ENCODE measurements around the gene MSRB3. TPM values are rescaled to one million over a fixed set of nuclear protein-coding genes. Genes with fewer than 3 reads are reported as not detected.

MSRB3 gene
- total RNA-seq, 4 donors from 2014 or later = 2.7 to 54.6 (median 11.1) TPM

DNA sequence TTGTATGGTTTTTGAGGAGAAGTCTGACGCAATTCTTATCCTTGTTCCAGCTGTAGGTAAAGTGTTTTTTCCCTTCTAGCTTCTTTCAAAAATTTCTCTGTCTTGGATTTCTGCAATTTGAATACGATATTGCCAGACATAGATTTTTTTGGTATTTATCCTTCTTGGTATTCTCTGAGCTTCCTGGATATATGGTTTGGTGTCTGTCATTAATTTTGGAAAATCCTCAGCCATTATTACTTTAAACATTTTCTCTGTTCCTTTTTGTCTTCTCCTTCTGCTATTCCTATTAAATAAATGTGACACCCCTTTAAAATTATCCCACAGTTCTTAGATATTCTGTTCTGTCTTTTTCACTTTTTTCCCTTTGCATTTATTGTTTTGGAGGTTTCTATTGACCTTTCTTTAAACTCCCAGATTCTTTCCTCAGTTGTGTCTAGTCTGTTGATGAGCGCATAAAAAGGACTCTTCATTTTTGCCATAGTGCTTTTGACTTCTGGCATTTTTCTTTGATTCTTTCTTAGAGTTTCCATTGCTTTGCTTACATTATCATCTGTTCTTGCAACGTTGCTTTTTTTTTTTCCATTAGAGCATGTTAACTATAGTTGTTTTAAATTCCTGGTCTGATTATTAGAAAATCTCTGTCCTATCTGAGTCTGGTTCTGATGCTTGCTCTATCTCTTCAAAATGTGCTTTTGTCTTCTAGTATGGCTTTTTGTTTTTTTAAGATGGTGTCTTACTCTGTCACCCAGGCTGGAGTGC is 129.1 kb downstream of the MSRB3 start:
- peaks cover 0 to 4% (median 0%) of the 10 kb centered on the region in 3 donors for H3K36me3 ChIP-seq
- TF ChIP-seq POLR2A (IDR thresholded peaks at IDR 0.05) = no peak
- TF ChIP-seq, protein P1, sequence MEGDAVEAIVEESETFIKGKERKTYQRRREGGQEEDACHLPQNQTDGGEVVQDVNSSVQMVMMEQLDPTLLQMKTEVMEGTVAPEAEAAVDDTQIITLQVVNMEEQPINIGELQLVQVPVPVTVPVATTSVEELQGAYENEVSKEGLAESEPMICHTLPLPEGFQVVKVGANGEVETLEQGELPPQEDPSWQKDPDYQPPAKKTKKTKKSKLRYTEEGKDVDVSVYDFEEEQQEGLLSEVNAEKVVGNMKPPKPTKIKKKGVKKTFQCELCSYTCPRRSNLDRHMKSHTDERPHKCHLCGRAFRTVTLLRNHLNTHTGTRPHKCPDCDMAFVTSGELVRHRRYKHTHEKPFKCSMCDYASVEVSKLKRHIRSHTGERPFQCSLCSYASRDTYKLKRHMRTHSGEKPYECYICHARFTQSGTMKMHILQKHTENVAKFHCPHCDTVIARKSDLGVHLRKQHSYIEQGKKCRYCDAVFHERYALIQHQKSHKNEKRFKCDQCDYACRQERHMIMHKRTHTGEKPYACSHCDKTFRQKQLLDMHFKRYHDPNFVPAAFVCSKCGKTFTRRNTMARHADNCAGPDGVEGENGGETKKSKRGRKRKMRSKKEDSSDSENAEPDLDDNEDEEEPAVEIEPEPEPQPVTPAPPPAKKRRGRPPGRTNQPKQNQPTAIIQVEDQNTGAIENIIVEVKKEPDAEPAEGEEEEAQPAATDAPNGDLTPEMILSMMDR (IDR thresholded peaks at IDR 0.05) = no peak
- H3K4me1 ChIP-seq = no peaks in the 10 kb centered on the region
- intact Hi-C loops (cut with DNase I) = no loop called here
- WGBS, 2 donors = 80 to 83% methylated on average over 4 of the region's 4 CpGs
- no peaks in the 10 kb centered on the region for H3K27me3 ChIP-seq
- no peak overlapping the region for H3K4me3 ChIP-seq
- peaks cover 0 to 8% (median 0%) of the 10 kb centered on the region in 3 donors for H3K9me3 ChIP-seq
- no peak overlapping the region for H3K27ac ChIP-seq
- no peak for DNase-seq

DNA sequence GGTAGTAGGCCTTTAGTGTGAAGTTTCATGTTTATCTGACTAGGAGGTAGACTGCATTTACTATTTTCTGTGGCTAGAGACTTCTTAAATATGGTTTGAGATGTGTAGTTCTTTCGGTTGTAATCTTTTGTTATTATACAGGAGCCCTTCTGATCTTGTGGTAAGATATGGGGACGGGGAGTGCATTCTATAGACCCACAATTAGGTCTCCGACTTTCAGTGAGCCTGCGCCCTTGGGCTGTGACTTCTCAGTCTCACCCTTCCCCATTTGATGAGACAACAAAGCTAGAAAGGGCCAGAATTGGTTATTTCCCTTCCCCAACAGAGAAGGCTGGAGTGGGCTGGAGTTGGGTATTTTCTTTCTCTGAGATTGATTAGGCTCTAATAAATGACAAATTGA is 130.0 kb downstream of the MSRB3 start:
- no peak overlapping the region for H3K27ac ChIP-seq
- intact Hi-C loops (cut with DNase I) = no loop called here
- H3K27me3 ChIP-seq = no peaks in the 10 kb centered on the region
- no peaks in the 10 kb centered on the region for H3K36me3 ChIP-seq
- no peak overlapping the region for H3K4me3 ChIP-seq
- no peaks in the 10 kb centered on the region for H3K9me3 ChIP-seq
- no peak for DNase-seq
- 86 to 88% methylated on average over 4 of the region's 4 CpGs for WGBS, 2 donors
- TF ChIP-seq POLR2A (IDR thresholded peaks at IDR 0.05) = no peak
- TF ChIP-seq, protein P1 (IDR thresholded peaks at IDR 0.05) = no peak
- no peaks in the 10 kb centered on the region for H3K4me1 ChIP-seq

DNA sequence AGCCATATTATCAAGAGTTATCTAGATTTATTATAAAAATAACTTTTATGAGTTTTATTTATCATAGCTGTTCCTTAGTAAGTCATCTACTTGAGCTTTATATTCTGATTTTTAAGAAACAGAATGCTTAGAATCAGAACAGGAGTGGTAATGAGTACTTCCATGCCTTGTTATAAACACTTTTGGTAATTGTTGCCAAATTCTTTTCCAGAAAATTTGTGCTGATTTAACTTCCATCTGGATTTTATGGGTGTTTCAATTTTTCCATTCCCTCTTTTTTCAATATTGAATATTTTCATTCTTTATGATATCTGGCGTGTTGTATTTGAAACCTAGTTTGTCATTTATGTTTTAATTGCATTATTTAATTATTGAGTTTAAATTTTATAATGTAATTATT is 131.2 kb downstream of the MSRB3 start:
- H3K27me3 ChIP-seq = no peaks in the 10 kb centered on the region
- no peak for DNase-seq
- H3K4me1 ChIP-seq = no peaks in the 10 kb centered on the region
- no peaks in the 10 kb centered on the region for H3K9me3 ChIP-seq
- H3K36me3 ChIP-seq = no peaks in the 10 kb centered on the region
- intact Hi-C loops (cut with DNase I) = no loop called here
- H3K27ac ChIP-seq = no peak overlapping the region
- no peak overlapping the region for H3K4me3 ChIP-seq
- TF ChIP-seq POLR2A (IDR thresholded peaks at IDR 0.05) = no peak
- TF ChIP-seq, protein P1 (IDR thresholded peaks at IDR 0.05) = no peak
- 86 to 92% methylated on average over 1 of the region's 1 CpG for WGBS, 2 donors

DNA sequence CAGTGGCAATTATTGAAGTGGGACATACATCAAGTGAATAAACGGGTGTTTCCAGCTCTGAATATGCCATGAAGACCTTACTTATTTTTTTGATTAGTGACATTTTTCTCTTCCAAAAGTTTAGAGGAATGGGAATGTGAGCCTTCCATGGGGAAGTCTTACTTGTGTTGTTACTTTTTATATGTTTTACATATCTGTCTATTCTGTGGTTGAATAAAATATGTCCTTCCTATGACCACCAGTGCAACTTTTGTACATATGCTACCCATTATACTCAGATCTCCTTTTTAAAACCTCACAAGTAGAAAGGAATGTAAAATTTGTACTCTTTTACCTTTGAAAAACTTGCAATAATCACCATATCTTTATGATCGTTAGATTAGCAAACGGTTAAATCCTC is 132.7 kb downstream of the MSRB3 start:
- 77 to 81% methylated on average over 3 of the region's 3 CpGs for WGBS, 2 donors
- TF ChIP-seq POLR2A (IDR thresholded peaks at IDR 0.05) = no peak

DNA sequence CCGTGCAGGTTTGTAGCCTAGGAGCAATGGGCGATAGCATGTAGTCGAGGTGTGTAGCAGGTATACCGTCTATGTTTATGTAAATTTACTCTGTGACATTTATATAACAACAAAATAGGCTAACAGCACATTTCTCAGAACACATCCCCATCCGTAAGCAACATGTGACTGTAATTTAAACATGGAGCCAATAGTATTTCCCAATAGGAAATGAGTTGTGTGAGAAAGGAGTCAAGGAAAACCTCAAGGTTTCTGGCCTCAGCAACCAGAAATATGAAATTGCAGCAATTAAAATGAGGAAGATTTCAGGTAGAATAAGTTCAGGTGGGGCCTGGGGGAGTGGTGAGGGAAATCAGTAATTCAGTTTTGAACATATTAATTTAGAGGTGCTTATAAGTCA is 136.0 kb downstream of the MSRB3 start:
- TF ChIP-seq, protein P1 (IDR thresholded peaks at IDR 0.05) = no peak
- TF ChIP-seq POLR2A (IDR thresholded peaks at IDR 0.05) = no peak
- peaks cover 0 to 4% (median 0%) of the 10 kb centered on the region in 3 donors for H3K36me3 ChIP-seq
- no peak overlapping the region for H3K27ac ChIP-seq
- 84 to 88% methylated on average over 5 of the region's 5 CpGs for WGBS, 2 donors
- H3K4me1 ChIP-seq = no peaks in the 10 kb centered on the region
- no peak for DNase-seq
- H3K4me3 ChIP-seq = no peak overlapping the region
- no peaks in the 10 kb centered on the region for H3K27me3 ChIP-seq
- no peaks in the 10 kb centered on the region for H3K9me3 ChIP-seq
- intact Hi-C loops (cut with DNase I) = no loop called here

More for the DNA sequence above, 132.7 kb downstream of the MSRB3 start:
- H3K4me3 ChIP-seq = no peak overlapping the region
- no peaks in the 10 kb centered on the region for H3K9me3 ChIP-seq
- H3K36me3 ChIP-seq = no peaks in the 10 kb centered on the region
- no peak overlapping the region for H3K27ac ChIP-seq
- no peak for DNase-seq
- H3K4me1 ChIP-seq = no peaks in the 10 kb centered on the region
- intact Hi-C loops (cut with DNase I) = no loop called here
- no peaks in the 10 kb centered on the region for H3K27me3 ChIP-seq

All from esophagus squamous epithelium (tissue), 5 donors.